Measurements from ENCODE around the gene ATG4A. TPM values are rescaled to one million over a fixed set of nuclear protein-coding genes. Genes with fewer than 3 reads are reported as not detected.

ATG4A gene
- total and polyA plus RNA-seq, 8 donors: 9.0 to 69.2 (median 19.1) TPM; not detected in 1

GRCh38 chrX:108117988-108118387 lies 26.4 kb downstream of the ATG4A start:
- Histone ChIP-seq H3K36me3 (no peaks in the 10 kb centered on the region), H3K27ac (no peak overlapping the region), H3K9me3 (no peaks in the 10 kb centered on the region), H3K4me3 (no peak overlapping the region), H3K27me3 (no peaks in the 10 kb centered on the region), H3K4me1 (no peaks in the 10 kb centered on the region)
- intact Hi-C loops (cut with DNase I; ENCODE audit: low total_unique reads): no loop called here
- peak in 1 of 2 donors; percentile 12 for DNase-seq
- no peak for TF ChIP-seq CTCF (IDR thresholded peaks at IDR 0.05)
- TF ChIP-seq EP300 (IDR thresholded peaks at IDR 0.05): no peak
- TF ChIP-seq POLR2AphosphoS5 (IDR thresholded peaks at IDR 0.05): no peak
- no peak for TF ChIP-seq POLR2A (IDR thresholded peaks at IDR 0.05)
- 50 to 64% (median 56%) methylated on average over 3 of the region's 3 CpGs for WGBS, 5 donors

- TF ChIP-seq EP300 (IDR thresholded peaks at IDR 0.05) (no peak), POLR2A (IDR thresholded peaks at IDR 0.05) (no peak), CTCF (IDR thresholded peaks at IDR 0.05) (no peak), POLR2AphosphoS5 (IDR thresholded peaks at IDR 0.05) (no peak)
- H3K4me3 ChIP-seq: no peak overlapping the region
- no peak overlapping the region for H3K27ac ChIP-seq
- no peak for DNase-seq
- no peaks in the 10 kb centered on the region for H3K9me3 ChIP-seq
- no peaks in the 10 kb centered on the region for H3K4me1 ChIP-seq
- WGBS, 5 donors: 42 to 57% (median 54%) methylated on average over 3 of the region's 3 CpGs
- intact Hi-C loops (cut with DNase I; ENCODE audit: low total_unique reads): no loop called here
- peaks cover 0 to 3% (median 0%) of the 10 kb centered on the region in 4 donors for H3K36me3 ChIP-seq
- no peaks in the 10 kb centered on the region for H3K27me3 ChIP-seq
These were observed 29.7 kb downstream of the ATG4A start for GRCh38 chrX:108121291-108121690.

- H3K4me1 ChIP-seq: no peaks in the 10 kb centered on the region
- H3K4me3 ChIP-seq: no peak overlapping the region
- TF ChIP-seq EP300 (IDR thresholded peaks at IDR 0.05): no peak
- TF ChIP-seq POLR2A (IDR thresholded peaks at IDR 0.05): no peak
- no peak for TF ChIP-seq CTCF (IDR thresholded peaks at IDR 0.05)
- TF ChIP-seq POLR2AphosphoS5 (IDR thresholded peaks at IDR 0.05): no peak
- no peak for DNase-seq
- H3K27ac ChIP-seq: no peak overlapping the region
- peaks cover 0 to 13% (median 4%) of the 10 kb centered on the region in 4 donors for H3K36me3 ChIP-seq
- intact Hi-C loops (cut with DNase I; ENCODE audit: low total_unique reads): no loop called here
- no peaks in the 10 kb centered on the region for H3K27me3 ChIP-seq
- H3K9me3 ChIP-seq: no peaks in the 10 kb centered on the region
- 72 to 90% (median 86%) methylated on average over 2 of the region's 2 CpGs for WGBS, 5 donors
These were observed 31.2 kb downstream of the ATG4A start for GRCh38 chrX:108122748-108123147.

- no peaks in the 10 kb centered on the region for H3K9me3 ChIP-seq
- no peak for DNase-seq
- H3K27ac ChIP-seq: no peak overlapping the region
- no peak for TF ChIP-seq CTCF (IDR thresholded peaks at IDR 0.05)
- TF ChIP-seq POLR2A (IDR thresholded peaks at IDR 0.05): no peak
- no peak for TF ChIP-seq POLR2AphosphoS5 (IDR thresholded peaks at IDR 0.05)
- peaks cover 0 to 13% (median 4%) of the 10 kb centered on the region in 4 donors for H3K36me3 ChIP-seq
- intact Hi-C loops (cut with DNase I; ENCODE audit: low total_unique reads): no loop called here
- H3K27me3 ChIP-seq: no peaks in the 10 kb centered on the region
- no peak overlapping the region for H3K4me3 ChIP-seq
- 75 to 98% (median 95%) methylated on average over 3 of the region's 3 CpGs for WGBS, 5 donors
- H3K4me1 ChIP-seq: no peaks in the 10 kb centered on the region
These were observed 32.2 kb downstream of the ATG4A start for GRCh38 chrX:108123591-108124366.
